HG02588 (cell line): ENCODE results near the gene PDGFB.

Source experiments
- ATAC-seq: cut with Tn5 transposase; IDR thresholded peaks from one replicate; pipeline ENCODE4 v1.9.1; 2021; ENCODE audit warnings: mild to moderate bottlenecking, moderate library complexity; ENCODE audit not compliant: unreplicated experiment

Gene PDGFB

GRCh38 chr22:39240831-39241793 lies 3.7 kb downstream of the PDGFB start:
- ATAC-seq: no peak

GRCh38 chr22:39239561-39240423 lies 5.0 kb downstream of the PDGFB start:
- ATAC-seq: no peak

GRCh38 chr22:39238966-39239505 lies 5.7 kb downstream of the PDGFB start:
- no peak for ATAC-seq

GRCh38 chr22:39238561-39238960 lies 6.2 kb downstream of the PDGFB start:
- no peak for ATAC-seq

GRCh38 chr22:39238101-39238466 lies 6.7 kb downstream of the PDGFB start:
- no peak for ATAC-seq

GRCh38 chr22:39237318-39238100 lies 7.3 kb downstream of the PDGFB start:
- ATAC-seq: no peak

GRCh38 chr22:39236321-39237317 lies 8.2 kb downstream of the PDGFB start:
- ATAC-seq: no peak

- ATAC-seq: no peak
Measured at GRCh38 chr22:39234867-39235687, 9.7 kb downstream of the PDGFB start.

GRCh38 chr22:39234472-39234787 lies 10.4 kb downstream of the PDGFB start:
- no peak for ATAC-seq

GRCh38 chr22:39233710-39234471 lies 10.9 kb downstream of the PDGFB start:
- ATAC-seq: no peak

- no peak for ATAC-seq
Measured at GRCh38 chr22:39232806-39233709, 11.7 kb downstream of the PDGFB start.

GRCh38 chr22:39232246-39232645 lies 12.5 kb downstream of the PDGFB start:
- no peak for ATAC-seq

GRCh38 chr22:39231197-39231950 lies 13.4 kb downstream of the PDGFB start:
- ATAC-seq: no peak

GRCh38 chr22:39230261-39231196 lies 14.3 kb downstream of the PDGFB start:
- ATAC-seq: no peak

- no peak for ATAC-seq
Measured at GRCh38 chr22:39229688-39230260, 15.0 kb downstream of the PDGFB start.
